Endothelial cell of umbilical vein (primary cell): Measurements from ENCODE around the gene RTN4R. TPM values are rescaled to one million over a fixed set of nuclear protein-coding genes. Genes with fewer than 3 reads are reported as not detected.

Experiments
- BruUV-seq: library from RNA; stranded (reverse); fragments of 400-500 nt; replicated peaks from 2 replicates; lab custom pipeline; 2021; lab: Mats Ljungman, UMichigan
- CTCF ChIA-PET: fragments of 300-600, 350-600 bp; sonication (Branson Sonifier 250); formaldehyde crosslinking; loops from one replicate; lab custom pipeline; 2021; ENCODE audit warnings: antibody characterized with exemption, inconsistent platforms; lab: Charles Lee
- POLR2A ChIA-PET: fragments of 300-600, 350-600 bp; sonication (Branson Sonifier 250); formaldehyde crosslinking; loops from one replicate; lab custom pipeline; 2021; ENCODE audit warnings: antibody characterized with exemption, inconsistent platforms; lab: Charles Lee
- DNase-seq: peaks from one replicate; pipeline ENCODE4 v3.0.0-alpha.2; 2011; ENCODE audit warnings: low read depth, low spot score
- FAIRE-seq: peaks from 2 replicates; lab custom pipeline; 2011; peaks lifted over from hg19 to GRCh38; lab: Jason Lieb, UNC
- H2AFZ ChIP-seq: 2 replicates; pipeline ENCODE4 v1.6.0; 2012; ENCODE audit warnings: low read depth, low read length, control low read depth, inconsistent platforms
- H3K27ac ChIP-seq: 2 replicates; pipeline ENCODE4 v1.5.1; 2011; ENCODE audit warnings: low read depth, mild to moderate bottlenecking, control low read depth, low read length, moderate library complexity; ENCODE audit not compliant: insufficient read depth
- H3K27me3 ChIP-seq, 2 experiments: 2 replicates each; pipeline versions ENCODE4 v1.6.0 to v1.6.1; 2011; ENCODE audit warnings: low read length in 2 of 2, mixed read lengths in 1 of 2; ENCODE audit not compliant: control insufficient read depth in 2 of 2, insufficient read depth in 2 of 2
- H3K36me3 ChIP-seq, 2 experiments: 2 replicates in 1 of 2; 3 replicates in 1 of 2; pipeline ENCODE4 v1.5.1; 2011; ENCODE audit warnings: low read length in 2 of 2, mild to moderate bottlenecking in 1 of 2, moderate library complexity in 1 of 2; ENCODE audit not compliant: control insufficient read depth in 2 of 2, insufficient read depth in 2 of 2; ENCODE audit errors: extremely low read depth in 1 of 2
- H3K4me1 ChIP-seq: 3 replicates; pipeline ENCODE4 v1.5.1; 2011; ENCODE audit warnings: mild to moderate bottlenecking, low read length; ENCODE audit not compliant: control insufficient read depth, insufficient read depth; ENCODE audit errors: extremely low read depth
- H3K4me2 ChIP-seq: 2 replicates; pipeline ENCODE4 v1.6.1; 2011; ENCODE audit warnings: low read length, control low read depth, mixed read lengths; ENCODE audit not compliant: insufficient read depth
- H3K4me3 ChIP-seq, 3 experiments: fragments of 200-600 bp in 1 of 3; sonication (generic), shearing (Covaris generic) in 1 of 3; replicated peaks in 1 of 3; 2 replicates each; pipeline ENCODE4 v1.5.1; 2011 to 2016; ENCODE audit warnings: control low read depth in 3 of 3, low read length in 3 of 3, mild to moderate bottlenecking in 2 of 3, inconsistent platforms in 1 of 3, low read depth in 1 of 3, moderate library complexity in 1 of 3; ENCODE audit not compliant: insufficient read depth in 1 of 3
- H3K79me2 ChIP-seq: 2 replicates; pipeline ENCODE4 v1.6.0; 2012; ENCODE audit warnings: low read length, inconsistent platforms; ENCODE audit not compliant: control insufficient read depth, insufficient read depth
- H3K9ac ChIP-seq: replicated peaks from 2 replicates; pipeline ENCODE3; 2011; ENCODE audit warnings: low read length, control low read depth; ENCODE audit not compliant: insufficient read depth; ENCODE audit errors: extremely low read depth
- H3K9me1 ChIP-seq: replicated peaks from 3 replicates; pipeline ENCODE4 v1.6.0; 2011; ENCODE audit warnings: mild to moderate bottlenecking, low read length; ENCODE audit not compliant: control insufficient read depth, insufficient read depth; ENCODE audit errors: extremely low read depth
- H3K9me3 ChIP-seq: replicated peaks from 2 replicates; pipeline ENCODE4 v1.5.1; 2012; ENCODE audit warnings: low read length, inconsistent platforms; ENCODE audit not compliant: control insufficient read depth, insufficient read depth
- H4K20me1 ChIP-seq: replicated peaks from 2 replicates; pipeline ENCODE3; 2011; ENCODE audit warnings: mild to moderate bottlenecking, low read length; ENCODE audit not compliant: control insufficient read depth, insufficient read depth; ENCODE audit errors: extremely low read depth
- EZH2 ChIP-seq: IDR thresholded peaks from 2 replicates; pipeline ENCODE4 v1.6.1; 2012; ENCODE audit warnings: borderline replicate concordance, low read depth, mild to moderate bottlenecking, moderate library complexity, low read length, inconsistent platforms; ENCODE audit not compliant: severe bottlenecking
- FOS ChIP-seq: IDR thresholded peaks from 2 replicates; pipeline ENCODE4 v1.6.1; 2011; ENCODE audit warnings: mild to moderate bottlenecking, low read length, moderate library complexity, borderline replicate concordance; ENCODE audit not compliant: insufficient read depth
- GATA2 ChIP-seq: IDR thresholded peaks from 2 replicates; pipeline ENCODE4 v1.7.0; 2011; ENCODE audit warnings: low read depth, mild to moderate bottlenecking, moderate library complexity, mixed read lengths, low read length; ENCODE audit not compliant: insufficient read length, insufficient read depth
- JUN ChIP-seq: IDR thresholded peaks from 2 replicates; pipeline ENCODE4 v1.6.1; 2011; ENCODE audit warnings: borderline replicate concordance, low read depth; ENCODE audit not compliant: insufficient read length, insufficient read depth
- MYC ChIP-seq: IDR thresholded peaks from one replicate; pipeline ENCODE4 v1.6.1; 2011; ENCODE audit warnings: mild to moderate bottlenecking, low read depth, low read length
- POLR2A ChIP-seq: IDR thresholded peaks from 2 replicates; pipeline ENCODE4 v1.6.1; 2012; ENCODE audit warnings: low read depth, mild to moderate bottlenecking, control low read depth, low read length
- POLR2AphosphoS5 ChIP-seq: IDR thresholded peaks from 2 replicates; pipeline ENCODE4 v1.6.1; 2012; ENCODE audit warnings: low read depth, mild to moderate bottlenecking, control low read depth, low read length, moderate library complexity; ENCODE audit not compliant: insufficient read depth
- dilution Hi-C: fragments of 300-500 bp; cut with MboI; formaldehyde crosslinking; loops from one replicate; pipeline ENCODE4 v1.15.0; 2019; ENCODE audit warnings: low sequenced_read_pairs; ENCODE audit not compliant: extremely low pct_ligation_motif_present
- intact Hi-C: fragments of 100-400 bp; cut with micrococcal nuclease; formaldehyde crosslinking; loops from one replicate; pipeline ENCODE4 v1.10.0; 2022
- polyA plus RNA-seq, 4 experiments: library from polyadenylated mRNA; depleted of rRNA in 3 of 4; stranded (reverse) in 3 of 4; unstranded in 1 of 4; fragments of >200 nt; gene quantifications; 2 replicates each; pipeline versions ENCODE4 v1.2.1 to v1.2.3, GENCODE V29; 2011 to 2012; ENCODE audit warnings: missing spikeins in 1 of 4
- total RNA-seq: library from RNA; stranded (reverse); gene quantifications from 2 replicates; pipeline ENCODE4 v1.2.3, GENCODE V29; 2021
- TF ChIP-seq, protein P1 (sequence below): IDR thresholded peaks from 2 replicates; pipeline ENCODE4 v1.6.1; 2011; ENCODE audit not compliant: insufficient read depth, insufficient read length
- TF ChIP-seq, protein P2 (sequence below), 2 donors: IDR thresholded peaks; 1 replicate in 1 of 2; 2 replicates in 1 of 2; pipeline ENCODE4 v1.5.1; 2011; ENCODE audit warnings: low read length in 2 of 2, mild to moderate bottlenecking in 2 of 2, moderate library complexity in 2 of 2, control low read depth in 1 of 2, inconsistent platforms in 1 of 2, low read depth in 1 of 2; ENCODE audit not compliant: insufficient read depth in 1 of 2; ENCODE audit errors: extremely low read depth in 1 of 2

Gene RTN4R
- total and polyA plus RNA-seq, 2 donors (not counting 3 experiments of a cell fraction or from before 2014, with no cell fraction given): 1.2 to 2.2 TPM

DNA sequence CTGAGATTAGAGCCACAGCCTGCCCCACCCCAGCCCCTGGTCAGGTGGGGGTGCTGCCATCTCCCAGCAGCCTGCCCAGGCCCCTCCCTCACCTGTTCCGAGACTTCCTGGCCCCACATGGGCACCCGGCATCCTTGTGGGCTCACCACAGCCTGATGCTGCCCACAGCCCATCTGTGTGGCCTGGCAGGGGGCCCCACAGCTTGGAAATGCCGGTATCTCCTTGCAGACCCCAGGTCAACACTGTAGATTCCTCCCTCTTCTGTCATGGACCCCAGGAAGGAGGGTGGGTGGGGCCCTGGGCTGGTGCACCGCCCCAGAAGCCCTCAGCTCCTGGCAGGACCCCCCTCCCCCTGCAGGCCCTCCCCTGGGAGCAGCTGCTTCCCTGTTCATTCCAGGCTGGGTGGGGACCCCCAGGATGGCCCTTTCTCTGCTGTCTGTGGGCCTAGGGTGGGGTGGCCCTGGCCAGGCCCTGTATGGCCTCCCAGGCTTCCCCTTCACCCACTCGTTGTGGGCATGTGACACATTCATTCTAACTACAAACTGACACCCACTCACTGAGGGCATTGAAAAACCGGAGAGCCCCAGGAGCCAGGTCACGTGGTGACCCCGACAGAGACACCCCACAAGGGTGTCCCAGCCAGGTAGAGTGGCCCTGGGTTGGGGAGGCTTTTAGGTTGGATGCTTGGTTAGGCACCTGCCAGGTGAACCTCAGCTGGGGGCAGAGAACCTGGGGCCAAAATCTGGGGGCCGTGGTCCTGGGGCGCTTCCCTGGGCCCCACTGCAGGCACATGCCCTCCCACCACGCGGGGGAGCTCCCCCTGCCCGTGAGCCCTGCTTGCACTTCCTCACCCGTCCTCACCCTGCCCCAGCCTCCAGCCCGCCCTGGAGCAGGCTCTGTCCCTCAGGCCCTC is 73.2 kb downstream of the RTN4R start:
- dilution Hi-C loops: no loop called here
- intact Hi-C loops: no loop called here
- POLR2A ChIA-PET: no interaction called here
- Histone ChIP-seq H2AFZ (no peak overlapping the region), H3K79me2 (no peaks in the 10 kb centered on the region), H4K20me1 (no peaks in the 10 kb centered on the region), H3K9me3 (no peaks in the 10 kb centered on the region), H3K4me2 (no peak overlapping the region), H3K4me1 (no peaks in the 10 kb centered on the region), H3K36me3 (no peaks in the 10 kb centered on the region), H3K27ac (no peak overlapping the region), H3K4me3 (no peak overlapping the region), H3K27me3 (no peaks in the 10 kb centered on the region), H3K9ac (no peak overlapping the region), H3K9me1 (no peaks in the 10 kb centered on the region)
- TF ChIP-seq POLR2AphosphoS5 (no peak), POLR2A (no peak), JUN (no peak), GATA2 (no peak), EZH2 (no peak), MYC (no peak), FOS (no peak)
- TF ChIP-seq, protein P1, sequence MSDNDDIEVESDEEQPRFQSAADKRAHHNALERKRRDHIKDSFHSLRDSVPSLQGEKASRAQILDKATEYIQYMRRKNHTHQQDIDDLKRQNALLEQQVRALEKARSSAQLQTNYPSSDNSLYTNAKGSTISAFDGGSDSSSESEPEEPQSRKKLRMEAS: no peak
- TF ChIP-seq, protein P2, sequence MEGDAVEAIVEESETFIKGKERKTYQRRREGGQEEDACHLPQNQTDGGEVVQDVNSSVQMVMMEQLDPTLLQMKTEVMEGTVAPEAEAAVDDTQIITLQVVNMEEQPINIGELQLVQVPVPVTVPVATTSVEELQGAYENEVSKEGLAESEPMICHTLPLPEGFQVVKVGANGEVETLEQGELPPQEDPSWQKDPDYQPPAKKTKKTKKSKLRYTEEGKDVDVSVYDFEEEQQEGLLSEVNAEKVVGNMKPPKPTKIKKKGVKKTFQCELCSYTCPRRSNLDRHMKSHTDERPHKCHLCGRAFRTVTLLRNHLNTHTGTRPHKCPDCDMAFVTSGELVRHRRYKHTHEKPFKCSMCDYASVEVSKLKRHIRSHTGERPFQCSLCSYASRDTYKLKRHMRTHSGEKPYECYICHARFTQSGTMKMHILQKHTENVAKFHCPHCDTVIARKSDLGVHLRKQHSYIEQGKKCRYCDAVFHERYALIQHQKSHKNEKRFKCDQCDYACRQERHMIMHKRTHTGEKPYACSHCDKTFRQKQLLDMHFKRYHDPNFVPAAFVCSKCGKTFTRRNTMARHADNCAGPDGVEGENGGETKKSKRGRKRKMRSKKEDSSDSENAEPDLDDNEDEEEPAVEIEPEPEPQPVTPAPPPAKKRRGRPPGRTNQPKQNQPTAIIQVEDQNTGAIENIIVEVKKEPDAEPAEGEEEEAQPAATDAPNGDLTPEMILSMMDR (IDR thresholded peaks at IDR 0.05; ENCODE audit: extremely low read depth in 1 of 2, insufficient read depth in 1 of 2, low read depth in 1 of 2, low read length in 2 of 2): no peak
- CTCF ChIA-PET: no interaction called here
- no peak for DNase-seq
- FAIRE-seq: no peak
- BruUV-seq: no TSS peak
